GM19035 (cell line): ENCODE data around the gene IFT52.
A peak's percentile ranks its signal among the peaks of the same experiment; 100 is the strongest.
"Not testable (repeated sequence)": the region's sequence is repeated elsewhere in the genome, so short reads cannot be mapped to it uniquely, and the experiment has no call there.

Experiments used
- ATAC-seq: cut with Tn5 transposase; IDR thresholded peaks from one replicate; pipeline ENCODE4 v1.9.1; 2021; ENCODE audit not compliant: unreplicated experiment

Gene IFT52

GRCh38 chr20:43650997-43651525, 60.3 kb downstream of the IFT52 start:
- no peak for ATAC-seq

GRCh38 chr20:43651650-43652184, 61.0 kb downstream of the IFT52 start:
- not testable (repeated sequence) for ATAC-seq

- ATAC-seq, result no peak
Measured at GRCh38 chr20:43653966-43654365, 63.2 kb downstream of the IFT52 start.

GRCh38 chr20:43655176-43655575, 64.4 kb downstream of the IFT52 start:
- ATAC-seq, result not testable (repeated sequence)

- ATAC-seq, result no peak
Measured at GRCh38 chr20:43655937-43656336, 65.2 kb downstream of the IFT52 start.

- ATAC-seq, result no peak
Measured at GRCh38 chr20:43658069-43658722, 67.5 kb downstream of the IFT52 start.

- no peak for ATAC-seq
Measured at GRCh38 chr20:43658723-43659419, 68.1 kb downstream of the IFT52 start.

- ATAC-seq, result no peak
Measured at GRCh38 chr20:43662943-43663655, 72.4 kb downstream of the IFT52 start.

GRCh38 chr20:43665466-43666176, 74.9 kb downstream of the IFT52 start:
- ATAC-seq, result no peak

- ATAC-seq, result peak; percentile 77
Measured at GRCh38 chr20:43666376-43667328, 75.9 kb downstream of the IFT52 start, which contains the start of gene MYBL2. Gene MYBL2 (plus strand): TSS chr20:43667114. CDS start chr20:43667284, 170 bp downstream.

GRCh38 chr20:43667341-43668132, 76.8 kb downstream of the IFT52 start:
- peak; percentile 20 for ATAC-seq

GRCh38 chr20:43669332-43669731, 78.6 kb downstream of the IFT52 start:
- no peak for ATAC-seq

GRCh38 chr20:43670423-43670822, 79.7 kb downstream of the IFT52 start:
- no peak for ATAC-seq

- no peak for ATAC-seq
Measured at GRCh38 chr20:43676368-43676767, 85.6 kb downstream of the IFT52 start.

GRCh38 chr20:43680981-43681380, 90.2 kb downstream of the IFT52 start:
- no peak for ATAC-seq

GRCh38 chr20:43681468-43681942, 90.8 kb downstream of the IFT52 start:
- peak; percentile 21 for ATAC-seq

- ATAC-seq, result peak; percentile 86
Measured at GRCh38 chr20:43681991-43682410, 91.3 kb downstream of the IFT52 start.

- ATAC-seq, result peak; percentile 38
Measured at GRCh38 chr20:43682446-43682845, 91.7 kb downstream of the IFT52 start.

- ATAC-seq, result no peak
Measured at GRCh38 chr20:43686820-43687219, 96.1 kb downstream of the IFT52 start.
